Measurements from ENCODE around the gene CATSPERD. TPM values are rescaled to one million over a fixed set of nuclear protein-coding genes. Genes with fewer than 3 reads are reported as not detected.
A peak's percentile ranks its signal among the peaks of the same experiment; 100 is the strongest.

CATSPERD gene
- not detected for total RNA-seq
- long read RNA-seq, donor 1, partial matches to known transcripts, result 0 of 1 reads
- long read RNA-seq, donor 1, other reads (novel, unspliced or antisense), result 1 of 1 reads
- long read RNA-seq, donor 2, result 0 reads

DNA sequence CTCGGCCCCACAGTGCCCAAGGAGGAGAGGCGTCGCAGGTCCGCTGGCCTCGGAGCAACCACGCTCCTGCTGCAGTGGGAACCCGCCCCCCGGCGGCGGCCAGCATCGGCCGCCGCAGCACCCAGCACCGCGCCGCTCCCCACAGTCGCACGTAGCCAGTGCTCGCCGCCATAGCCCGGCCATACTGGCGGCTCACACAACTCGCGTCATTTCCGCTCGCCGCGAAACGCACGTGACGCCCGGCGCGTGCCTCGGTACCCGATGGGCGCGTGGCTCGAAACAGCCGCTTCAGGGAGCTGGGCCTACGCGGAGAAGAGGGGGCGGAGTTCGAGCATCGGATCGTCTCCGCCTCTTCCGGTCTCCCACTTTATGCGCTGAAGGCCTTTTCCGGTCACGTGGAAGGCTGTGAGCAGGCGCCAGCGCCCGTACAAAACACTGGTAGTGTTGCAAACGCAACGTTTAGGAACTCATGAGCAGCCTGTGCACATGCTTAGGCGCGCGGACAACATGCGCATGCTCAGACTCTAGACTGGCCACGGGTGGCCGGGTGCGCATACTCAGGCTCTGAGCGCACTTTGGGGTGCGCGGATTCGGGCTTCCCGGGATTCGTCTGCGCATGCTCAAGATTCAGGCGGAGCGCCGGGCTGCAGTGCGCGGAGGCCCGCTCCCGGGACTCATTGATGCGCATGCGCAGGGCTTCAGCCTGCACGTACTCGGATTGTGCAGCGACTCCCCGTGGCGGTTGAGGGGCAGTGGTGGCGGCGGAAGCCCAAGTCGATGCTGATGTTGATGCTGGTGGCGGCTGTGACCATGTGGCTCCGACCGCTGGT is at the start of gene CATSPERD, which contains the start of gene LONP1:
Gene CATSPERD, plus strand, starts transcription at position 677 of the 830 bp plus-strand sequence. Its CDS starts 101 bp downstream, at position 778.
Gene LONP1, minus strand, starts transcription at position 186 of the 830 bp plus-strand sequence. Its CDS starts 14 bp downstream, at position 172.
- Histone ChIP-seq H3K4me3 (peak within 1 kb of the TSS; percentile 95), H3K9me3 (no peaks in the 10 kb centered on the region), H3K4me1 (ENCODE audit: low read depth) (peaks cover 12% of the 10 kb centered on the region), H3K36me3 (ENCODE audit: low read depth) (no peaks in the 10 kb centered on the region)
- TF ChIP-seq, protein P1, sequence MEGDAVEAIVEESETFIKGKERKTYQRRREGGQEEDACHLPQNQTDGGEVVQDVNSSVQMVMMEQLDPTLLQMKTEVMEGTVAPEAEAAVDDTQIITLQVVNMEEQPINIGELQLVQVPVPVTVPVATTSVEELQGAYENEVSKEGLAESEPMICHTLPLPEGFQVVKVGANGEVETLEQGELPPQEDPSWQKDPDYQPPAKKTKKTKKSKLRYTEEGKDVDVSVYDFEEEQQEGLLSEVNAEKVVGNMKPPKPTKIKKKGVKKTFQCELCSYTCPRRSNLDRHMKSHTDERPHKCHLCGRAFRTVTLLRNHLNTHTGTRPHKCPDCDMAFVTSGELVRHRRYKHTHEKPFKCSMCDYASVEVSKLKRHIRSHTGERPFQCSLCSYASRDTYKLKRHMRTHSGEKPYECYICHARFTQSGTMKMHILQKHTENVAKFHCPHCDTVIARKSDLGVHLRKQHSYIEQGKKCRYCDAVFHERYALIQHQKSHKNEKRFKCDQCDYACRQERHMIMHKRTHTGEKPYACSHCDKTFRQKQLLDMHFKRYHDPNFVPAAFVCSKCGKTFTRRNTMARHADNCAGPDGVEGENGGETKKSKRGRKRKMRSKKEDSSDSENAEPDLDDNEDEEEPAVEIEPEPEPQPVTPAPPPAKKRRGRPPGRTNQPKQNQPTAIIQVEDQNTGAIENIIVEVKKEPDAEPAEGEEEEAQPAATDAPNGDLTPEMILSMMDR (IDR thresholded peaks at IDR 0.05), result peak; percentile 90
- intact Hi-C loops (cut with DNase I, micrococcal nuclease), result no loop called here
- ATAC-seq (peak; percentile 98), DNase-seq (peak; percentile 99)

GRCh38 chr19:5671600-5671999 is 48.8 kb upstream of the CATSPERD start:
- Histone ChIP-seq H3K36me3 (ENCODE audit: low read depth) (peaks cover 15% of the 10 kb centered on the region), H3K4me1 (ENCODE audit: low read depth) (no peaks in the 10 kb centered on the region), H3K9me3 (no peaks in the 10 kb centered on the region), H3K4me3 (no peak overlapping the region)
- intact Hi-C loops (cut with DNase I, micrococcal nuclease), result no loop called here
- DNase-seq (no peak), ATAC-seq (no peak)
- TF ChIP-seq, protein P1 (IDR thresholded peaks at IDR 0.05), result no peak

- intact Hi-C loops (cut with DNase I, micrococcal nuclease), result no loop called here
- no peak for ATAC-seq
Observed at GRCh38 chr19:5672708-5673459, 47.6 kb upstream of the CATSPERD start.

DNA sequence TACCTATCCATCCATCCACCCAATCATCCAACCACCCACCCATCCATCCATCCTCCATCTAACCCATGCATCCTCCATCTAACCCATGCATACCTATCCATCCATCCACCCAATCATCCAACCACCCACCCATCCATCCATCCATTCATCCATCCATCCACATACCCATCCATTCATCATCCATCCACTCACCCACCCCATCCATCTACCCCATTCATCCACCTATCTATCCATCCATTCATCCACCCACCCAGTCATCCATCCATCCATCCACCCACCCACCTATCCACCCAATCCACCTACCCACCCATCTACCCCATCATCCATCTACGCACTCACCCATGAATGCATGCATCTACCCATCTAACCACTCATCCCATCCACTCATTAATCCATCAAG is 46.7 kb upstream of the CATSPERD start:
- no peaks in the 10 kb centered on the region for H3K36me3 ChIP-seq (ENCODE audit: low read depth)
- ATAC-seq (no peak), DNase-seq (no peak)
- H3K4me1 ChIP-seq (ENCODE audit: low read depth), result no peaks in the 10 kb centered on the region
- TF ChIP-seq, protein P1 (IDR thresholded peaks at IDR 0.05), result no peak
- H3K4me3 ChIP-seq, result no peak overlapping the region
- intact Hi-C loops (cut with DNase I, micrococcal nuclease), result no loop called here
- H3K9me3 ChIP-seq, result no peaks in the 10 kb centered on the region

More at GRCh38 chr19:5672708-5673459, 47.6 kb upstream of the CATSPERD start:
- Histone ChIP-seq H3K4me3 (no peak overlapping the region), H3K36me3 (ENCODE audit: low read depth) (peaks cover 5% of the 10 kb centered on the region), H3K9me3 (no peaks in the 10 kb centered on the region), H3K4me1 (ENCODE audit: low read depth) (no peaks in the 10 kb centered on the region)
- TF ChIP-seq, protein P1 (IDR thresholded peaks at IDR 0.05), result no peak
- peak in 1 of 3 donors; percentile 19 for DNase-seq

DNA sequence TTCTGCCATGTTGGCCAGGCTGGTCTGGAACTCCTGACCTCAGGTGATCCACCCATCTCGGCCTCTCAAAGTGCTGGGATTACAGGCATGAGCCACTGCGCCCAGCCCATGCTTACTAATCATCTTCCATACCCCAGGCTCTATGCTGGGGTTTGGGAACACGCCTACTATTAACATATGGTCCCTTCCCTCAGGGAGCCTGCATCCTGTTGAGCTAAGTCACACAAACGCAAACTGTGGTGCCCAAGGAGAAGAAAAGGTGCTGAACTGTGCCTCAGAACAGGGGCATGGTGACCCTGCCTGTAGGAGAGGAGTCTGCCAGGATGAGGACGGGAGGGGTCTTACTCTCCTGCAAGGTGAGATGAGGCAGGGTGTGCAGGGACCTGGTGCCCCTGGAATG is 45.7 kb upstream of the CATSPERD start:
- H3K36me3 ChIP-seq (ENCODE audit: low read depth), result no peaks in the 10 kb centered on the region
- H3K4me3 ChIP-seq, result no peak overlapping the region
- TF ChIP-seq, protein P1 (IDR thresholded peaks at IDR 0.05), result no peak
- no peaks in the 10 kb centered on the region for H3K9me3 ChIP-seq
- intact Hi-C loops (cut with DNase I, micrococcal nuclease), result no loop called here
- ATAC-seq (no peak), DNase-seq (no peak)
- peaks cover 8% of the 10 kb centered on the region for H3K4me1 ChIP-seq (ENCODE audit: low read depth)
